GM04503 (cell line): ENCODE results near the gene TMTC1.

ENCODE experiments used
- DNase-seq: peaks from one replicate; pipeline ENCODE4 v3.0.0-alpha.2; 2012; ENCODE audit warnings: low read depth

Gene TMTC1

GRCh38 chr12:29780084-29780483 lies 3.7 kb downstream of the TMTC1 start:
- DNase-seq: no peak

- DNase-seq: no peak
These were observed 5.2 kb downstream of the TMTC1 start for GRCh38 chr12:29778531-29778930.

- no peak for DNase-seq
These were observed 10.7 kb downstream of the TMTC1 start for GRCh38 chr12:29773076-29773475.

- no peak for DNase-seq
These were observed 12.0 kb downstream of the TMTC1 start for GRCh38 chr12:29771786-29772185.

GRCh38 chr12:29771165-29771564 lies 12.6 kb downstream of the TMTC1 start:
- DNase-seq: no peak

- DNase-seq: no peak
These were observed 14.4 kb downstream of the TMTC1 start for GRCh38 chr12:29769162-29769858.

GRCh38 chr12:29768372-29768771 lies 15.4 kb downstream of the TMTC1 start:
- no peak for DNase-seq

- no peak for DNase-seq
These were observed 20.4 kb downstream of the TMTC1 start for GRCh38 chr12:29763301-29763683.

- no peak for DNase-seq
These were observed 21.0 kb downstream of the TMTC1 start for GRCh38 chr12:29762637-29763300.

GRCh38 chr12:29759950-29760349 lies 23.8 kb downstream of the TMTC1 start:
- no peak for DNase-seq

GRCh38 chr12:29756741-29757390 lies 26.9 kb downstream of the TMTC1 start:
- DNase-seq: no peak

GRCh38 chr12:29754235-29755189 lies 29.2 kb downstream of the TMTC1 start:
- no peak for DNase-seq

GRCh38 chr12:29752121-29752520 lies 31.6 kb downstream of the TMTC1 start:
- DNase-seq: no peak

- no peak for DNase-seq
These were observed 32.1 kb downstream of the TMTC1 start for GRCh38 chr12:29751676-29752075.

- DNase-seq: no peak
These were observed 32.9 kb downstream of the TMTC1 start for GRCh38 chr12:29750928-29751220.

GRCh38 chr12:29750131-29750927 lies 33.4 kb downstream of the TMTC1 start:
- DNase-seq: no peak

- DNase-seq: no peak
These were observed 39.4 kb downstream of the TMTC1 start for GRCh38 chr12:29744365-29744764.

- DNase-seq: no peak
These were observed 39.9 kb downstream of the TMTC1 start for GRCh38 chr12:29743801-29744200.

- DNase-seq: no peak
These were observed 40.7 kb downstream of the TMTC1 start for GRCh38 chr12:29743077-29743476.

- DNase-seq: no peak
These were observed 41.1 kb downstream of the TMTC1 start for GRCh38 chr12:29742646-29743045.
